Naive thymus-derived CD4-positive, alpha-beta T cell (primary cell): ENCODE results near the gene SERP2. TPM values are rescaled to one million over a fixed set of nuclear protein-coding genes. Genes with fewer than 3 reads are reported as not detected.

ENCODE experiments used
- ATAC-seq: fragments of 150-1000 bp; cut with Tn5 transposase; 2 replicates; pipeline ENCODE4 v1.10.0; 2021; ENCODE audit warnings: mild to moderate bottlenecking, moderate library complexity
- CTCF ChIA-PET: fragments of 350-600 bp; sonication (Branson Sonifier 250); formaldehyde crosslinking; loops from one replicate; lab custom pipeline; 2021; ENCODE audit warnings: antibody characterized with exemption; lab: Charles Lee
- POLR2A ChIA-PET: fragments of 350-600 bp; sonication (Branson Sonifier 250); formaldehyde crosslinking; loops from one replicate; lab custom pipeline; 2021; ENCODE audit warnings: antibody characterized with exemption, inconsistent platforms; lab: Charles Lee
- DNase-seq, 9 donors: peaks; one replicate each; pipeline versions ENCODE4 v3.0.0 to v3.0.0-alpha.2; 2020 to 2022; ENCODE audit warnings: mixed read lengths in 1 of 9
- H3K27ac ChIP-seq: one replicate; pipeline ENCODE4 v1.7.0; 2013; ENCODE audit warnings: mild to moderate bottlenecking, low read depth, low read length, moderate library complexity
- H3K27me3 ChIP-seq, 2 donors: one replicate each; pipeline ENCODE4 v1.7.0; 2013; ENCODE audit warnings: low read length in 2 of 2, mild to moderate bottlenecking in 2 of 2, moderate library complexity in 2 of 2; ENCODE audit not compliant: control insufficient read depth in 2 of 2, insufficient read depth in 2 of 2
- H3K36me3 ChIP-seq, 3 experiments: 1 replicate in 2 of 3; 2 replicates in 1 of 3; pipeline ENCODE4 v1.7.0; 2013; ENCODE audit warnings: low read length in 3 of 3, mild to moderate bottlenecking in 3 of 3, moderate library complexity in 1 of 3; ENCODE audit not compliant: insufficient read depth in 3 of 3, control insufficient read depth in 2 of 3
- H3K4me1 ChIP-seq, 2 donors: one replicate each; pipeline ENCODE4 v1.7.0; 2013; ENCODE audit warnings: low read length in 2 of 2, mild to moderate bottlenecking in 2 of 2, moderate library complexity in 1 of 2; ENCODE audit not compliant: control insufficient read depth in 2 of 2, insufficient read depth in 2 of 2
- H3K4me3 ChIP-seq: 2 replicates; pipeline ENCODE4 v1.7.0; 2013; ENCODE audit warnings: mild to moderate bottlenecking, low read length
- H3K9me3 ChIP-seq, 3 experiments: 1 replicate in 2 of 3; 2 replicates in 1 of 3; pipeline ENCODE4 v1.7.0; 2013; ENCODE audit warnings: low read length in 3 of 3; ENCODE audit not compliant: control insufficient read depth in 2 of 3
- H3K27ac Mint-ChIP-seq, 9 donors: one replicate each; pipeline ENCODE4 v1.8.0; 2020 to 2022; ENCODE audit warnings: mixed read lengths in 9 of 9, mild to moderate bottlenecking in 8 of 9, moderate library complexity in 5 of 9, inconsistent platforms in 2 of 9
- H3K27me3 Mint-ChIP-seq, 5 donors: one replicate each; pipeline ENCODE4 v1.8.0; 2021 to 2022; ENCODE audit warnings: mixed read lengths in 5 of 5, mild to moderate bottlenecking in 1 of 5
- H3K36me3 Mint-ChIP-seq, 5 donors: one replicate each; pipeline ENCODE4 v1.8.0; 2020 to 2022; ENCODE audit warnings: mixed read lengths in 5 of 5, mild to moderate bottlenecking in 3 of 5, inconsistent platforms in 1 of 5
- H3K4me1 Mint-ChIP-seq, 7 donors: one replicate each; pipeline ENCODE4 v1.8.0; 2020 to 2022; ENCODE audit warnings: mixed read lengths in 7 of 7, mild to moderate bottlenecking in 3 of 7, inconsistent platforms in 1 of 7
- H3K4me3 Mint-ChIP-seq, 10 donors: one replicate each; pipeline ENCODE4 v1.8.0; 2020 to 2022; ENCODE audit warnings: mild to moderate bottlenecking in 10 of 10, mixed read lengths in 10 of 10, moderate library complexity in 6 of 10, inconsistent platforms in 2 of 10
- H3K9me3 Mint-ChIP-seq, 11 donors: one replicate each; pipeline ENCODE4 v1.8.0; 2020 to 2022; ENCODE audit warnings: mixed read lengths in 11 of 11, mild to moderate bottlenecking in 4 of 11, inconsistent platforms in 1 of 11, moderate library complexity in 1 of 11
- intact Hi-C, 2 donors: fragments of 100-400 bp; cut with micrococcal nuclease; formaldehyde crosslinking; loops; one replicate each; pipeline ENCODE4 v1.15.1; 2023
- polyA plus RNA-seq, 2 donors: library from polyadenylated mRNA; unstranded; fragments of 300-500 nt; fragmentation: Illumina TruSeq; gene quantifications; one replicate each; pipeline ENCODE4 v1.2.3, GENCODE V29; 2021
- total RNA-seq, 6 experiments: library from RNA in 5 of 6; stranded (reverse) in 5 of 6; gene quantifications; 1 replicate in 5 of 6; 2 replicates in 1 of 6; pipeline ENCODE4 v1.2.3 and lab custom pipeline; 2021 to 2026

The SERP2 gene
- total and polyA plus RNA-seq, 7 experiments from 2014 or later = 0.37 to 0.93 (median 0.58) TPM; not detected in 4

DNA sequence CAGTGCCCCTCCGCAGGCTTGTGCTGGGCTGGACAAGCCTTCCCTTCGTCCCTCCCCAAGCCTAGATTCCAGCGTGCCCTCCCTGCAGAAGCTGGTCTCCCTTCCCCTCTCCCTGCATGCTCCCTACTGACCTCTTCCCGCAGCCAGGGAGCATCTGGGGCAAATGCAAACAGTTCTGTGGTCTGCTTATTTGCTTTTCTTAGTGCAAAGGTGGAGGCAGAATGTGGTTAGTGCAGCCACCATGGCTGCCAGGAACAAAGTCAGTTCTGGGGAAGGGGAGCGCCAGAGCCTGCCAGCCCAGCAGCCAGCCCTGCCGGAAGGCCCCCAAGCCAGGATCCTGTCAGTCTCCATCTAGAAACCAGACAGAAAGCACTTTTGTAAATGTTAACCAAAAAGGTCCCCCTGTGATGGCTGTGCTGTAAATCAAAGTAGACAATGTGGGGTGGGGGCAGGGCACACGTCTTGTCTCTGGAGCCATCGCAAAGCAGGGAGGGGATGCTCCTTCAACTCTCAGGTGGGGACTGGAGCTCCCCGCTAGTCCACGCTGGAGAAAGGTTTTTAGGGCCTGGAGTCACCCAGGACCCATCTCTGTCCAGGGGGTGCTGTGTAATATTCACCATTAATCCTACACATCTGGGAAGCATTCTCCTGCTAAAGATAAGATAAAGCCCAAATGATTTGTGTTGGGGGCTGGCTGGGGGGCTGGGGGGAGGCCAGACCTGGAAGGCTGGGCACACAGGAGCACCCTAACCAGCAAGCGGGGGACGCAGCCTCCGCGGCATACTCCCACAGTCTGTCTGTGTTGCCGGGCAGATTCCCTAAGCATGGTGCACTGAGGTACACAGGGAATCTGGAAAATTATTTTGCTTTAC is 30.9 kb downstream of the SERP2 start:
- no peaks in the 10 kb centered on the region for H3K36me3 Mint-ChIP-seq
- ATAC-seq (no peak), DNase-seq (no peak)
- peaks cover 0 to 3% (median 0%) of the 10 kb centered on the region in 7 donors for H3K4me1 Mint-ChIP-seq
- no peaks in the 10 kb centered on the region for H3K9me3 ChIP-seq
- intact Hi-C loops = no loop called here
- H3K9me3 Mint-ChIP-seq = no peaks in the 10 kb centered on the region
- no peaks in the 10 kb centered on the region for H3K27me3 ChIP-seq
- ChIA-PET CTCF (no interaction called here), POLR2A (no interaction called here)
- H3K27ac Mint-ChIP-seq = no peak overlapping the region
- H3K4me3 ChIP-seq = no peak overlapping the region
- H3K36me3 ChIP-seq = no peaks in the 10 kb centered on the region
- H3K27ac ChIP-seq = no peak overlapping the region
- no peaks in the 10 kb centered on the region for H3K4me1 ChIP-seq
- peaks cover 5 to 24% (median 16%) of the 10 kb centered on the region in 5 donors for H3K27me3 Mint-ChIP-seq
- H3K4me3 Mint-ChIP-seq = no peak overlapping the region

DNA sequence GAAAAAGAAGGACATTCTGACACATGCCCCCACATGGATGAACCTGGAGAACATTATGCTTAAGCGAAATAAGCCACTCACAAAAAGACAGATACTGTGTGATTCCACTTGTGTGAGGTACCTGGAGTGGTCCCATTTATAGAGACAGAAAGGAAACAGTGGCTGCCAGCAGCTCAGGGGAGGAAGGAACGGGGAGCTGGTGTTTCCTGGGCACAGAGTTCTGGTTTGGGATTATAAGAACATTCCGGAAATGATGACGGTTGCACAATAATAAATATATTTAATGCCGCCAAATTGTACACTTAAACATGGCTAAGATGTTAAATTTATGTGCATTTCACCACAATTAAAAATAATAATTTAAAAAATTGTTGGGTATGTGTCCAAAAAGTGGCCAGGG is 33.0 kb downstream of the SERP2 start:
- POLR2A ChIA-PET = no interaction called here
- no peak overlapping the region for H3K4me3 Mint-ChIP-seq
- peaks cover 5 to 24% (median 16%) of the 10 kb centered on the region in 5 donors for H3K27me3 Mint-ChIP-seq

DNA sequence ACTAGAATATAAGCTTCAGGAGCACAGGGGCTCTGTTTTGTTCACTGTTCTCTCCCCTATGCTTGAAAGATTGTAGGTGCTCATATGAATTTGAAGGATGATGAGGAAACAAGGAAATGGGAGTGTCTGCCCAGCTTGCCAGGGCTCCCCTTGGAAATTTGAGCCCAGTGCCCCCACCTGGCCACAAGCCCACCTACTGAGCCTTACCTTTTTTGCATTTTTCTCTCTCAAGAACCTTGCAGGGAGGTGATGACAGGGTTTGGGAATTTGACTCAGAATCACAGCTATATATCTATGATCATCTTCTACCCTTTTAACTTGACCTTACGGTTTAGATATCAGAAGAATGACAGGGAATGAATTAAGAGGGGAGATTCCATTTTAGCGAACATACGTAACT is 33.8 kb downstream of the SERP2 start:
- CTCF ChIA-PET = no interaction called here
- Mint-ChIP-seq H3K4me1 (peaks cover 0 to 7% (median 4%) of the 10 kb centered on the region in 7 donors), H3K4me3 (no peak overlapping the region), H3K36me3 (no peaks in the 10 kb centered on the region), H3K27ac (no peak overlapping the region), H3K27me3 (peaks cover 5 to 24% (median 16%) of the 10 kb centered on the region in 5 donors), H3K9me3 (no peaks in the 10 kb centered on the region)
- Histone ChIP-seq H3K27ac (no peak overlapping the region), H3K36me3 (no peaks in the 10 kb centered on the region), H3K4me3 (no peak overlapping the region), H3K27me3 (no peaks in the 10 kb centered on the region), H3K4me1 (no peaks in the 10 kb centered on the region), H3K9me3 (no peaks in the 10 kb centered on the region)
- DNase-seq = no peak
- intact Hi-C loops = no loop called here
- POLR2A ChIA-PET = no interaction called here
- ATAC-seq = no peak

More for the DNA sequence above, 33.0 kb downstream of the SERP2 start:
- H3K27me3 ChIP-seq = no peaks in the 10 kb centered on the region
- no peak overlapping the region for H3K4me3 ChIP-seq
- no peak for ATAC-seq
- CTCF ChIA-PET = no interaction called here
- DNase-seq = no peak
- intact Hi-C loops = no loop called here
- no peaks in the 10 kb centered on the region for H3K36me3 ChIP-seq
- H3K27ac ChIP-seq = no peak overlapping the region
- no peaks in the 10 kb centered on the region for H3K36me3 Mint-ChIP-seq
- H3K9me3 Mint-ChIP-seq = no peaks in the 10 kb centered on the region
- H3K27ac Mint-ChIP-seq = no peak overlapping the region
- H3K9me3 ChIP-seq = no peaks in the 10 kb centered on the region
- peaks cover 0 to 3% (median 0%) of the 10 kb centered on the region in 7 donors for H3K4me1 Mint-ChIP-seq
- no peaks in the 10 kb centered on the region for H3K4me1 ChIP-seq

DNA sequence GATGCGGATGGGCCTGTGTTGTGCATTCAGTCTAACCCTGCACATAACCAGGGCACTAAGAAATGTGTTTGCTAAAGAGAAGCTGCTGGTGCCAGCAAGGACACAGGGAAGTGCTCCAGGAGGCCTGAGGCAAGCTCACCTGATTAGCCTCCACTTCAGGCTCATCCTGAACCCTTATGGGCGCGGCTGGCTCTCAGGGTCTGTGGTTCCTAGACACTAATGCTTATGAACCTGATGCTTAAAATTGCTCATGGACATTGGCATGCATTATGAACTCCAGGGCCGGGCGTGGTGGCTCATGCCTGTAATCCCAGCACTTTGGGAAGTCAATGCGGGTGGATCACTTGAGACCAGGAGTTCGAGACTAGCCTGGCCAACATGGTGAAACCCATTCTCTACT is 34.3 kb downstream of the SERP2 start:
- no peak overlapping the region for H3K4me3 Mint-ChIP-seq
- intact Hi-C loops = no loop called here
- H3K27me3 Mint-ChIP-seq = peaks cover 5 to 24% (median 16%) of the 10 kb centered on the region in 5 donors
- POLR2A ChIA-PET = no interaction called here
- H3K4me1 ChIP-seq = no peaks in the 10 kb centered on the region
- H3K9me3 ChIP-seq = no peaks in the 10 kb centered on the region
- no peak overlapping the region for H3K27ac ChIP-seq
- H3K27ac Mint-ChIP-seq = no peak overlapping the region
- H3K27me3 ChIP-seq = no peaks in the 10 kb centered on the region
- no peaks in the 10 kb centered on the region for H3K9me3 Mint-ChIP-seq
- ATAC-seq (no peak), DNase-seq (no peak)
- H3K4me3 ChIP-seq = no peak overlapping the region
- H3K36me3 Mint-ChIP-seq = no peaks in the 10 kb centered on the region
- peaks cover 0 to 8% (median 4%) of the 10 kb centered on the region in 7 donors for H3K4me1 Mint-ChIP-seq
- no peaks in the 10 kb centered on the region for H3K36me3 ChIP-seq
- CTCF ChIA-PET = no interaction called here

DNA sequence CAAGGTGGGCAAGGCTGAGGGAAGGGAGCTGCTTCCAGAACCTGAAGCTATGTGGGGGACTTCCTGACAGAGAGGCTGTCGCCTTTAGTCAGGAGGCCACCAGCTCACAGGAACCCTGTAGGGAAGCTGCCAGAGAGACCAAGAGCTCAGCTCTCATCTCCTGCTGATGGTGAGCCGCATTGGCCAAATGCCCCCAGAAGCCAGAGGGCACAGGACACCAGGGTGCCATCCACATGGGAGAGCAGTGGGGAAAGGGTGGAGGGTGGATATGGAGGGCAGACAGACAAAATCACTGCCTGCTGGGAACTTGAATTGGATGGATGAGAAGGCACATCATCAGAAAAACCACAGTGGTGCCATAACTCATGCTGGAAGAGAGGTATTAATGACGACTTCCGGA is 36.0 kb downstream of the SERP2 start:
- peaks cover 0 to 11% (median 4%) of the 10 kb centered on the region in 7 donors for H3K4me1 Mint-ChIP-seq
- no peak overlapping the region for H3K4me3 Mint-ChIP-seq
- no peaks in the 10 kb centered on the region for H3K36me3 Mint-ChIP-seq
- no peak overlapping the region for H3K4me3 ChIP-seq
- intact Hi-C loops = no loop called here
- POLR2A ChIA-PET = no interaction called here
- no peaks in the 10 kb centered on the region for H3K9me3 Mint-ChIP-seq
- H3K36me3 ChIP-seq = no peaks in the 10 kb centered on the region
- no peak overlapping the region for H3K27ac Mint-ChIP-seq
- no peak for DNase-seq
- peak; percentile 26 for ATAC-seq
- no peaks in the 10 kb centered on the region for H3K4me1 ChIP-seq
- peaks cover 3 to 16% (median 14%) of the 10 kb centered on the region in 5 donors for H3K27me3 Mint-ChIP-seq
- CTCF ChIA-PET = no interaction called here
- no peaks in the 10 kb centered on the region for H3K9me3 ChIP-seq
- no peak overlapping the region for H3K27ac ChIP-seq
- no peaks in the 10 kb centered on the region for H3K27me3 ChIP-seq

DNA sequence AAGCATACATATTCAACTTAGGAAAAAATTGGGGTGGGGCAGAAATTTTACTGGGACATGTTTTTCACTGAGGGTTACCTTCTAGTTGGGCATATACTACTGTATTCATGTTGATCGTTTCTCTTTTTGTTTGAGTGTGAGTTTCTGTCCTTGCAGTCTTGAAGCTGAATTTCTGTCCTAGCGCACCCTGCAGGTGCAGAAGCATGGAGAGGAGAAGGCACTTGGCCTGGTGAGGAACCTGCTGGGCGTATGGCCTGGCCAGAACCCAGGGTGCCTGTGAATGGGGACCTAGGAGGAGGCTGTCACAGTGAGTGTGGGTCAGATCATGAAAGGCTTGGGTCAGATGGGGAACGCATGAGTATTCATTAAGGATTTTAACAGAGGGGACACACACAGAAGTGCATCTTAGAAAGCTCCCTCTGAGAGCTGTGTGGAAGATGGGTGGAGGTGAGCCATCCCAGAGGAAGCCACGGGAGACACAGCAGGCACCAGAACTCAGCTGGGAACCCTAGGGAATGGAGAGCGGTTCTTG is 36.8 kb downstream of the SERP2 start:
- intact Hi-C loops = no loop called here
- Histone ChIP-seq H3K4me1 (no peaks in the 10 kb centered on the region), H3K27ac (no peak overlapping the region), H3K4me3 (no peak overlapping the region), H3K9me3 (no peaks in the 10 kb centered on the region), H3K36me3 (no peaks in the 10 kb centered on the region), H3K27me3 (no peaks in the 10 kb centered on the region)
- Mint-ChIP-seq H3K36me3 (no peaks in the 10 kb centered on the region), H3K27me3 (peaks cover 2 to 14% (median 11%) of the 10 kb centered on the region in 5 donors), H3K27ac (peak overlapping the region in 2 of 9 donors; percentile 39 to 43), H3K4me1 (peaks cover 0 to 11% (median 4%) of the 10 kb centered on the region in 7 donors), H3K9me3 (no peaks in the 10 kb centered on the region), H3K4me3 (no peak overlapping the region)
- ChIA-PET POLR2A (no interaction called here), CTCF (no interaction called here)
- no peak for ATAC-seq
- DNase-seq = no peak
